ENCODE measurements around the gene TMEM135.

Gene TMEM135

GRCh38 chr11:87316491-87316890 is 278.8 kb downstream of the TMEM135 start:
- DNase-seq, result no peak

DNA sequence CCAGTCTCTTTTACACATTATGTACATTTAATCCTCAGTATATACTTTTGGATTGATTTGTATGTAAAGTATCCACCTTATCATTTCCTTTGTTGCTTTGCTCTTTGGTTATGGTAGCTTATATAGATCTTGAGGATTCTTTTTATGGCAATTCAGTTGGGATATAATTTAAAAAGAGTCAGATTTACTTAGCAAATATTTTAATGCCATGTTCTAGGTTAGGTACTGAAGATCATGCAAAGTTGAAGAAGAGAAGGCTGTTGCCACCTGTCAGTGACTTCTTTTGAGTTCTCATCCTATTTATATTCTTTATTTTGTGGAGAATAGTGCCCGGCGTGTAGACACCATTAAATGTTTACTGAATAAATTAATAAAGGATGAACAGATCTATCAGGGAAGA is 279.7 kb downstream of the TMEM135 start:
- DNase-seq, result no peak

GRCh38 chr11:87320123-87320522 is 282.4 kb downstream of the TMEM135 start:
- no peak for DNase-seq

DNA sequence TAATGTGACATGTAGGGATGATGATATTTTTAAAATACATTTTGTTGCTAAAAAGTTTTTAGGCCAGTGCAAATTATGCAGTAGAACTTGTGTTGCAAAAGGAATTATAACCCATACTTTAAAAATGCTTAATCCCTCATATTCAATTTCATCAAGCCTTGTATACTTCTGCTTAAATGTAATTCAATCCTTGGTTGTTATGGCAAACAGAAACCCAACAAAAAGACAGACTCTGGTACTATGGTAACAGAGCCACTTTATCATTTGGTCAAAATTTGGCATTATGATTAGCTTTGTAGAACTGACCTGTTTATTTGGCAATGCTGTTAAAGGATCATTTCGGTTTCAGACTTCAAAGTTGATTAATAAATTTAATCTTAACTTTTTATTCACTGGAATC is 284.8 kb downstream of the TMEM135 start:
- no peak for DNase-seq

- no peak for DNase-seq
Measured at GRCh38 chr11:87323899-87324298, 286.2 kb downstream of the TMEM135 start.

- DNase-seq, result no peak
Measured at GRCh38 chr11:87324817-87325489, 287.2 kb downstream of the TMEM135 start.

GRCh38 chr11:87325490-87325872 is 287.7 kb downstream of the TMEM135 start:
- DNase-seq, result no peak

- DNase-seq, result no peak
Measured at GRCh38 chr11:87326594-87326993, 288.9 kb downstream of the TMEM135 start.

DNA sequence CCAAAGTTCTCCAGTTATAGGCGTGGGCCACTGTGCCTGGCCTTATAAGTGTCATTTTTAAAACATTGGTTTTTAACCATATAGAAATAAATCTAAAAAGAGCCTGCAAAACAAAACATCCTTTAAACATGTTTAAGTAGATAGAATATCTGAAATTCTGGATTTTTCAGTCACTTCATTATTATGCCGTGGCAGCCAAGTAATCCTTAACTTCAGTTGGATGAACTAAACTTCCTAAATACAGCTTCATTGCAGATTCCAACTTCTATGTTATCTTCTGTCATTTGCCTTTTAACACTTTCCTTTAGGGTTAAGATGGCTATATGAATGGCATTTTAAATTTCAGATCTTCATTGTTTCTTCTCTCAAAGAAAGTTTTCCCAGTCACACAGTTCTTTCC is 291.4 kb downstream of the TMEM135 start:
- DNase-seq, result no peak

- DNase-seq, result no peak
Measured at GRCh38 chr11:87330187-87330601, 292.5 kb downstream of the TMEM135 start.

- no peak for DNase-seq
Measured at GRCh38 chr11:87331273-87331672, 293.5 kb downstream of the TMEM135 start.

DNA sequence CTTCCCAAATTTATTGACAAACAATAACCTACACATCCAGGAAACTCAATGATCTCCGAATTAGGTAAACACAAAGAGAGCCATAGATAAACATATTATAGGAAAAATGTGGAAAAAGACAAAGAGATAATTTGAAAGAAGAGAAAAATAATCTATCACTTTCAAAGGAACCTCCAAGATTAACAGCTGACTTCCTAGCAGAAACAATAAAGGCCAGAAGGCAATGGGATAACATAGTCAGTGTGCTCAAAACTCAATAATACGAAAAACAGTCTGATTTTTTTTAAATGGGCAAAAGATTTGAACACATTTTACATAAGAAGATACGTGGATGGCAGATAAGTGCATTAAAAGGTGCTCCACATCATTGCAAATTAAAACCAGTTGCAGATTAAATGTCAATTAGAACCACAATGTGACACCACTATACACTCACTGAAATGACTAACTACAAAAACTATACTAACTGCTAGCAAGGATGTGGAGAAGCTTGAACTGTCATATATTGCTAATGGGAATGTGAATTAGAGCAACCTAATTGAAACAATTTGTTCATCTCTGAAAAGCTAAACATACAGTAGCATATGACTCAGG is 300.4 kb downstream of the TMEM135 start:
- no peak for DNase-seq

GRCh38 chr11:87339416-87339815 is 301.7 kb downstream of the TMEM135 start:
- DNase-seq, result no peak

DNA sequence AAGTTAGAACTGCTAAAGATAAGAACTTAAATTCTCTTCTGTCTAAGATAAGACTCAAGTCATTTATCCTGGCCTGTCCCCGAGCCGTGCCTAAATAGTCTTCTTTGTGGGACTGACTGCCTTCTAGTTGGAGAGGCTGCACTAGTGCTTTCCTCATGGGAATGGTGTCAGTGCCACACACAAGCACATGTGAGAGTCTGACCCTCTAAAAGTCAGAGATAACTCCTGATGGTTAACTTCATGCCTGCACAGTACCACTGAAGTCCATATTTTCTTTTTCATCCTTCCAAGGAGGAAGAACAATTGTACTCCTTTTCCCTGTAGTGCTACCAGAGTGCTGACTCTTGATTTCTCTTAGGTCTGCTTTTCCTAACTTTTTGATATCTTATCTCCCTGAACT is 309.7 kb downstream of the TMEM135 start:
- DNase-seq, result no peak

DNA sequence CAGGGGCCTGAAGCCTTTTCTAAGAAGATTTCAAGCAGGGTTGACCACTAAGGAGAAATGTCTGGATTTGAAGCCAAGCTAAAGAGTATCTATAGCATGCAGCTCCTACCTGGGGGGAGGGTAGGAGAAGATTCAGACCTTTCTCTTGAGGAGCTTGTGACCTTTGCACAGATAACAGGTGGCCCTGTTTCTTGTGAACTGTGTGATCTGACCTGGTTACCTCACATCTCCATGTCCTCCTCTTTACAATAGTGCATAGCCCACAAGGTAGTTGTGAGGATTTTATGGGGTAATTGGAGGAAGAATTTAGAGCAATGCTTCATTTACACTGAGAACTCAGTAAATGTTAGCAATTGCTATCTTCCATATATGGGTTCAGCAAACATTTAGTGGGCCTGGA is 310.1 kb downstream of the TMEM135 start:
- no peak for DNase-seq

DNA sequence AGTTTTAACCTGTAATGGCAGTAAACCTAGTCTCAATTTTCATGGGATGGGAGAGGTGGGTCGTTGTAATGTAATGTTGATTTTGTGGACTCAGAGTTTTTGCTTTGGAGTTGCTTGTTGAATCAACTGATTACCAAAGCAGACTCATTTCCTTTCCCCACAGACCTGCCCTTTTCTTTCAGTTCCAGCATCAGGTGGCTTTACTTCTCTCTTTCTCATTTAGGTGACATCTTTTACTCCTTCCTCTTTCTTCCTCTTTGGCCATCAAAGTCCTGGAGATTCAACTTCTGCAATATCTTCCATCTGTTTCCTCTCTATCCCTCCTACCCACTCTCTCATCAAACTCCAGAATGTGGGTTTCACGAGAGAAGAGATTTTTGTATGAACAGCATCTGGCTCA is 313.9 kb downstream of the TMEM135 start:
- no peak for DNase-seq

DNA sequence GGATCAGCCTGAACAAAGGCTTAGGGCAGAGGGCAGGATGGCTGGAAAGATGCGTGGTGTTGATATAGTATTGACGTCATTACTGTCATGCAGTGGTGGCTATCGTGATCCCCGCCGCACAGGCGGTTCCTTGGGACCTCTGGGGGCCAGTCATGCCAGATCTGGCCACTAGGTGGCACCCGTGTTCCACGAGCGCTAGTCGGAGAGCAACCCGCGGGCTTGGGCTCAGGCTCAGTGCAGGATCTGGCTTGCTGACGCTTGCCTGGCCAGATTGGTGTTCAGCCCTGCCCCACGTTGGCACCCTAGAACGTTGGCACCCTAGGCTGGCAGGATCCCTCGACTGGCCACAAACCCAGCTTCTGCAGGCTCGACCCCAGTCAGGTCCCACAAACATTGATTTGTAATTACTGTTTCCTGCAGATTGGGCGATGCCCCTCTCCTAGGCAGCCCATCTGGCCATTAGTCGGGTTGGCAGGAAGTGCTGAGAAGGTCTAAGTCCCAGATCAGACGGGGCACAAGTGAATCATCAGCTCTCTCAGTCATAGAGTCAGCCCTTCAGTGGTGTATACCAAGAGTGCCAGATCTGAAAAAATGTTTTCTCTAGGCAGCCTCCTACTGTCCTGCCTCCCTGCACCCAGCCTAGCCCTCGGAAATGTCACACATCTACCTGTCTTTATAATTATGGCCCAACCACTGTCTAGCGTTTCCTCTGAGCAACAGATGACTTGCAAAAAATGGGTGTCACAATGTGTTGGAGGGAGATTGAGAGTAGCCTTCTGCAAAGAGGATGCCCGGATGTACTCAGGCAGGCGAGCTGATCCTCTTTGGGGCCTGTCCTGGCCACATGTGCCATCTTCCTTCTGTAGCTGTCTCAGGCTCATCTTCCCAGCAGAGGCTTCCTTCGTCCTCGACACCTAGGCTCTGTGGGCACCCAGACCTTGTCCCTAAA is 315.3 kb downstream of the TMEM135 start:
- peak; percentile 64 for DNase-seq

DNA sequence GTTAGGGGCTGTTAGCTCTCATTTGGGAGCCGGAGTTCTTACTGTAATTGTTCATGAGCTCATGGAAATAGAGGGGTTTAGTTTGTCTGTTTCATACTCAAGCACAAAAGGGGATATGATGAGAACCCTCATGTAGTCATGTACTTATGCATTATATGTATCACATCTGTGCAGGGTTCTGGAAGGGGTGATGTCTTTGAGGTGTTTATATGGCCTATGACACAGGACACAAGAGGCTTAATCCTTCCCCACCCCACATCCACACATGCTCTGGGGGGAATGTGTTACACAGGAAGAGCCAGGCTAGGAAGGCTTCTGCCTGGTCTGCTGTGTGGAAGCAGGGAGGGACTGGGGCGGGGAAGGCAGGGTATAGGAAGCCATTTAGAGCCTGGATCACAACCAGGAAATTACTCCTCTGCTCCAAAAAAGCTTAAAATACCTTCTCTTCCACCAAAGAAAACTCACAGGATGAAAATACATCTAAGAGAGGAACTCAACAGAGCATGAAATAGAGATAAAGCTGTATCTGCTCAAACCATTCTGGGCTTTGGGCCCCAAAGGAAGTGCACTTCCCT is 316.1 kb downstream of the TMEM135 start:
- DNase-seq, result no peak

DNA sequence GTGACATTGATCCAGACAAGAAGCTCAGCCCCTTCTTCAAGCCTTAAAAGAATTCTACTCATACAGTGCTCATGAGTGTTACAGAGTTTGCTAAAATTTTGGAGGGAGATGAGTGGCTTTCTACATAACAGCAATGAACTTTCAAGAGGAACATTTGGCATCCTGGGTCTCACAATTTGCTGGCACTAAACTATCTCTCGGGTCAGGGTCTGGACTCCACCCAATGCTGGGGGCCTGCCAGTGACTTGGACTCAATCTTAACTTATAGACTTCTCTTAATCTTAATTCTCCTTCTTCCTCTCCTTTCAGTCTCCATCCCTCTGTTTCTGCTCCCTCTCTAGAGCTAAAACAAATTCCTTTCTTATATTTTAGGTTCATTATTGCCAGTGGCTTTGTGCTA is 317.9 kb downstream of the TMEM135 start:
- DNase-seq, result no peak

GRCh38 chr11:87356428-87356827 is 318.7 kb downstream of the TMEM135 start:
- no peak for DNase-seq

GRCh38 chr11:87358461-87358860 is 320.7 kb downstream of the TMEM135 start:
- DNase-seq, result no peak

DNA sequence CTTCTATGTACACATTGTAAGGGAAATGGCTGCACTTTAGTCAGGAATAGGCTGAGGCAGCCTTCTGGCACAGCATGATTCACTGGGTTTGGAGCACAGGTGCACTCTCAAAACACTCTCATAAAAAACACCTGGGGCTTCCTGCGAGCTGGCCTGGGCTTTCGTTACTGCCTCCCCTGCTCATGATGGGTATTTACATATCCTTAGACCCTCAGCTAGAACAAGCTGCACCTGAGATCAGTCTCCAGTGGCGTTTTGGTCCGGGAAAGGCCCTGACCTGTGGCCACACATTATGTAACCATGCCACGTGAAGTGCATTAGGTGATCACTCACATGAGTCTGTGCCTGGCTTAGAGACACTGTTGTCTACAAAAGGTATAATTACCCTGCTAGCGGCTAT is 321.7 kb downstream of the TMEM135 start:
- DNase-seq, result peak; percentile 80

DNA sequence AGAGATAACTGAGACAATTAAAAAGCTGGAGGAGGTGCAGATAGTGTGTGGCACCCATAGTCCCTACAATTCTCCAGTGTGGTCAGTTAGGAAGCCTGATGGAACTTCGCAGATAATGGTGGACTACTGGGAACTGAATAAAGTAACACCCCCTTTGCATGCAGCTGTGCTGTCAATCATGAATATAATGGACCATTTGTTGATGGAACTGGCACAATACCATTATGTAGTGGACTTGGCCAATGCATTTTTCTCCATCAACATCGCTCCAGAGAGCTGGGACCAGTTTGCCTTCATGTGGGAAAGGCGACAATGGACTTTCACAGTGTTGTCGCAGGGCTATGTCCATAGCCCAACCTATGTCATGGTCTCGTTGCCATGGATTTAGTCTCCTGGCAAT is 324.2 kb downstream of the TMEM135 start:
- DNase-seq, result no peak

- DNase-seq, result peak; percentile 57
Measured at GRCh38 chr11:87366346-87366745, 328.6 kb downstream of the TMEM135 start.
